Fibroblast of peridontal ligament (primary cell): ENCODE results near the gene ZNF8.
"Not testable (repeated sequence)": the region's sequence is repeated elsewhere in the genome, so short reads cannot be mapped to it uniquely, and the experiment has no call there.

Source experiments
- DNase-seq: peaks from one replicate; pipeline ENCODE4 v3.0.0-alpha.2; 2010; ENCODE audit errors: extremely low read depth

ZNF8 gene

GRCh38 chr19:58278541-58279041 lies at the start of gene ZNF8:
ZNF8 (plus strand) TSS chr19:58278955; CDS start chr19:58279082, 127 bp downstream.
- peak; percentile 97 for DNase-seq

- DNase-seq: peak; percentile 7
These were observed 49.5 kb upstream of the ZNF8 start for GRCh38 chr19:58229255-58229639.

- DNase-seq: no peak
These were observed 41.4 kb upstream of the ZNF8 start for GRCh38 chr19:58237324-58237723.

GRCh38 chr19:58243351-58243750 lies 35.4 kb upstream of the ZNF8 start:
- DNase-seq: no peak

GRCh38 chr19:58248886-58249285 lies 29.9 kb upstream of the ZNF8 start:
- no peak for DNase-seq

- no peak for DNase-seq
These were observed 26.6 kb upstream of the ZNF8 start for GRCh38 chr19:58252102-58252685.

GRCh38 chr19:58258259-58258658 lies 20.5 kb upstream of the ZNF8 start:
- not testable (repeated sequence) for DNase-seq

GRCh38 chr19:58261600-58261967 lies 17.2 kb upstream of the ZNF8 start:
- no peak for DNase-seq

GRCh38 chr19:58261968-58262921 lies 16.5 kb upstream of the ZNF8 start:
- peak; percentile 6 for DNase-seq

GRCh38 chr19:58262922-58263296 lies 15.8 kb upstream of the ZNF8 start:
- no peak for DNase-seq

GRCh38 chr19:58265100-58265499 lies 13.7 kb upstream of the ZNF8 start:
- no peak for DNase-seq

- no peak for DNase-seq
These were observed 10.4 kb upstream of the ZNF8 start for GRCh38 chr19:58268344-58268743.

GRCh38 chr19:58274771-58275201 lies 4.0 kb upstream of the ZNF8 start:
- peak; percentile 41 for DNase-seq

- DNase-seq: no peak
These were observed 3.2 kb upstream of the ZNF8 start for GRCh38 chr19:58275564-58275963.

- DNase-seq: no peak
These were observed 1.6 kb upstream of the ZNF8 start for GRCh38 chr19:58277197-58277596.

- DNase-seq: peak; percentile 5
These were observed 811 bp upstream of the ZNF8 start for GRCh38 chr19:58277748-58278540.

GRCh38 chr19:58279042-58279924 lies 528 bp downstream of the ZNF8 start:
- DNase-seq: peak; percentile 36

- DNase-seq: no peak
These were observed 1.2 kb downstream of the ZNF8 start for GRCh38 chr19:58279925-58280316.

GRCh38 chr19:58284199-58284598 lies 5.4 kb downstream of the ZNF8 start:
- no peak for DNase-seq

- no peak for DNase-seq
These were observed 13.2 kb downstream of the ZNF8 start for GRCh38 chr19:58291943-58292342.

GRCh38 chr19:58294743-58295374 lies 16.1 kb downstream of the ZNF8 start:
- DNase-seq: no peak
